K562 (cell line): Measurements from ENCODE around the gene MRPL32. TPM values are rescaled to one million over a fixed set of nuclear protein-coding genes. Genes with fewer than 3 reads are reported as not detected.

ENCODE experiments used
- ATAC-seq: fragments of 200-7000 bp; cut with Tn5 transposase; 3 replicates; pipeline ENCODE4 v1.9.1; 2020; ENCODE audit warnings: moderate library complexity
- BruUV-seq: library from RNA; stranded (reverse); fragments of 400-500 nt; replicated peaks from 2 replicates; lab custom pipeline; 2021; lab: Mats Ljungman, UMichigan
- CTCF ChIA-PET: fragments of 300-600 bp; formaldehyde crosslinking; extraction: SDS; loops from one replicate; lab custom pipeline; 2021; ENCODE audit warnings: low intra/inter-chr PET ratio; lab: Yijun Ruan, JAX
- POLR2A ChIA-PET: fragments of 300-600, 350-650 bp; sonication (Branson Sonifier 250); formaldehyde crosslinking; extraction: SDS; loops from one replicate; lab custom pipeline; 2021; ENCODE audit warnings: antibody characterized with exemption, inconsistent platforms; lab: Yijun Ruan, JAX
- DNase-seq, 4 experiments: peaks; one replicate each; pipeline versions ENCODE4 v3.0.0 to v3.0.0-alpha.2; 2011 to 2018; ENCODE audit warnings: low spot score in 3 of 4, mixed read lengths in 3 of 4; ENCODE audit errors: extremely low read depth in 1 of 4
- FAIRE-seq: peaks from 2 replicates; lab custom pipeline; 2011; peaks lifted over from hg19 to GRCh38; lab: Jason Lieb, UNC
- H2AFZ ChIP-seq: 2 replicates; pipeline ENCODE4 v1.6.0; 2011; ENCODE audit warnings: low read depth, low read length, control low read depth, inconsistent platforms
- H3K27ac ChIP-seq: fragments of 200-600 bp; 3 replicates; pipeline ENCODE4 v1.8.0; 2011; ENCODE audit warnings: low read depth, mild to moderate bottlenecking, control low read depth, inconsistent platforms, low read length, moderate library complexity, mixed read lengths; ENCODE audit errors: extremely low read depth
- H3K27me3 ChIP-seq, 2 experiments: fragments of 300-600 bp in 1 of 2; 2 replicates in 1 of 2; 3 replicates in 1 of 2; pipeline versions ENCODE4 v1.6.0 to v1.8.0; 2011; ENCODE audit warnings: inconsistent platforms in 2 of 2, low read length in 2 of 2, mild to moderate bottlenecking in 1 of 2, mixed read lengths in 1 of 2, moderate library complexity in 1 of 2; ENCODE audit not compliant: control insufficient read depth in 2 of 2, insufficient read depth in 2 of 2
- H3K36me3 ChIP-seq: fragments of 300-600 bp; 3 replicates; pipeline ENCODE4 v1.8.0; 2011; ENCODE audit warnings: mild to moderate bottlenecking, low read length, inconsistent platforms; ENCODE audit not compliant: control insufficient read depth, insufficient read depth
- H3K4me1 ChIP-seq, 2 experiments: fragments of 200-600 bp in 1 of 2; replicated peaks in 1 of 2; 2 replicates in 1 of 2; 3 replicates in 1 of 2; pipeline versions ENCODE4 v1.5.1 to v1.8.0; 2011; ENCODE audit warnings: inconsistent platforms in 2 of 2, low read length in 2 of 2, mild to moderate bottlenecking in 1 of 2, mixed read lengths in 1 of 2, moderate library complexity in 1 of 2; ENCODE audit not compliant: control insufficient read depth in 2 of 2, insufficient read depth in 2 of 2
- H3K4me2 ChIP-seq: 2 replicates; pipeline ENCODE4 v1.6.1; 2011; ENCODE audit warnings: low read length, control low read depth, inconsistent platforms, mixed read lengths; ENCODE audit not compliant: insufficient read depth
- H3K4me3 ChIP-seq: fragments of 200-600 bp; sonication (generic), shearing (Covaris generic); 2 replicates; pipeline ENCODE4 v1.5.1; 2016; ENCODE audit warnings: control low read depth, inconsistent platforms
- H3K79me2 ChIP-seq: fragments of 200-600 bp; 3 replicates; pipeline ENCODE4 v1.8.0; 2011; ENCODE audit warnings: low read length, inconsistent platforms; ENCODE audit not compliant: control insufficient read depth, insufficient read depth
- H3K9ac ChIP-seq, 2 experiments: 2 replicates each; pipeline versions ENCODE4 v1.6.0 to v1.6.1; 2011; ENCODE audit warnings: low read depth in 2 of 2, low read length in 2 of 2, control low read depth in 1 of 2, inconsistent platforms in 1 of 2, mild to moderate bottlenecking in 1 of 2, mixed read lengths in 1 of 2; ENCODE audit not compliant: insufficient read depth in 1 of 2
- H3K9me1 ChIP-seq: one replicate; pipeline ENCODE4 v1.6.0; 2011; ENCODE audit warnings: inconsistent platforms, mild to moderate bottlenecking, low read length, moderate library complexity; ENCODE audit not compliant: control insufficient read depth, insufficient read depth
- H3K9me3 ChIP-seq: replicated peaks from 2 replicates; pipeline ENCODE4 v1.5.1; 2011; ENCODE audit warnings: low read depth, low read length, inconsistent platforms; ENCODE audit not compliant: control insufficient read depth, insufficient read depth
- H4K20me1 ChIP-seq: replicated peaks from 2 replicates; pipeline ENCODE4 v1.6.1; 2011; ENCODE audit warnings: low read length, inconsistent platforms, mixed read lengths; ENCODE audit not compliant: control insufficient read depth, insufficient read depth
- CC2D1A ChIP-seq: fragments of 450-650 bp; IDR thresholded peaks from 2 replicates; pipeline ENCODE4 v1.6.1; 2017; ENCODE audit warnings: mild to moderate bottlenecking
- CHAMP1 ChIP-seq: fragments of 450-650 bp; IDR thresholded peaks from 2 replicates; pipeline ENCODE4 v1.6.1; 2016; ENCODE audit warnings: mild to moderate bottlenecking
- POLR2A ChIP-seq: fragments of 450-650 bp; conservative IDR thresholded peaks from 2 replicates; pipeline ENCODE4 v1.6.1; 2016
- SMARCB1 ChIP-seq: IDR thresholded peaks from 2 replicates; pipeline ENCODE4 v1.6.1; 2011; ENCODE audit warnings: improper control_type of control experiment, low read depth; ENCODE audit not compliant: insufficient read length
- STAT6 ChIP-seq: sonication (generic); formaldehyde crosslinking; IDR thresholded peaks from 2 replicates; pipeline ENCODE4 v1.8.1; 2023; ENCODE audit warnings: mild to moderate bottlenecking, missing genetic modification reagents
- TFAP4 ChIP-seq: sonication (generic); formaldehyde crosslinking; IDR thresholded peaks from 2 replicates; pipeline ENCODE4 v1.8.0; 2022; ENCODE audit warnings: missing genetic modification reagents, mild to moderate bottlenecking, moderate library complexity, borderline replicate concordance
- THRA ChIP-seq: fragments of 450-650 bp; IDR thresholded peaks from 2 replicates; pipeline ENCODE4 v1.6.1; 2017; ENCODE audit warnings: mild to moderate bottlenecking, moderate library complexity
- XRCC4 ChIP-seq: IDR thresholded peaks from one replicate; pipeline ENCODE4 v1.6.1; 2011; ENCODE audit not compliant: insufficient read depth, insufficient read length; ENCODE audit errors: extremely low read depth
- ZBTB8A ChIP-seq: fragments of 450-650 bp; IDR thresholded peaks from 2 replicates; pipeline ENCODE4 v1.6.1; 2018; ENCODE audit warnings: mild to moderate bottlenecking, moderate library complexity; ENCODE audit not compliant: partially characterized antibody
- ZNF133 ChIP-seq: fragments of 250-450 bp; sonication (Bioruptor Pico); IDR thresholded peaks from 2 replicates; pipeline ENCODE4 v1.4.0; 2020; ENCODE audit warnings: mild to moderate bottlenecking
- ZNF224 ChIP-seq: sonication (generic); formaldehyde crosslinking; IDR thresholded peaks from 2 replicates; pipeline ENCODE4 v1.8.0; 2022; ENCODE audit warnings: mild to moderate bottlenecking, missing genetic modification reagents
- WGBS: fragments of 100-300 bp; shearing (Covaris generic); methylation state at CpG from one replicate; pipeline ENCODE4 v1.1.6; 2016; ENCODE audit warnings: low coverage, mixed read lengths; ENCODE audit not compliant: insufficient coverage; ENCODE audit errors: missing lambda C conversion rate; 5-methylcytosine and 5-hydroxymethylcytosine counted together
- in situ Hi-C: fragments of 300-500 bp; cut with MboI; formaldehyde crosslinking; loops from 4 replicates; pipeline ENCODE4 v1.15.0; 2018; ENCODE audit warnings: inconsistent platforms, mixed read lengths
- intact Hi-C: fragments of 100-400 bp; cut with micrococcal nuclease; formaldehyde crosslinking; loops from 2 replicates; pipeline ENCODE4 v1.14.2; 2022
- polyA plus RNA-seq, 8 experiments: library from polyadenylated mRNA; depleted of rRNA in 4 of 8; stranded (reverse) in 5 of 8; unstranded in 3 of 8; fragments of >200 nt; fragmentation: Nextera tagmentation in 2 of 8; fragmentation: Illumina TruSeq in 1 of 8; extraction: Ambion mirVana in 2 of 8; extraction: Trizol in 1 of 8; gene quantifications; 2 replicates each; pipeline versions ENCODE4 v1.2.1 to v1.2.3, GENCODE V29; 2011 to 2014; ENCODE audit warnings: inconsistent platforms in 1 of 8, missing spikeins in 1 of 8
- total RNA-seq, 7 experiments: library from RNA; depleted of rRNA in 6 of 7; stranded (reverse); fragments of >200 nt in 6 of 7; fragmentation: Illumina TruSeq in 2 of 7; extraction: Trizol in 2 of 7; gene quantifications; 2 replicates each; pipeline versions ENCODE4 v1.2.1 to v1.2.3, GENCODE V29; 2011 to 2021; ENCODE audit warnings: low replicate concordance in 1 of 7

MRPL32 gene
- total and polyA plus RNA-seq, 9 of the 15 experiments (the other 6 are each of a cell fraction or from before 2014, with no cell fraction given) = 75.5 to 351 (median 138) TPM

DNA sequence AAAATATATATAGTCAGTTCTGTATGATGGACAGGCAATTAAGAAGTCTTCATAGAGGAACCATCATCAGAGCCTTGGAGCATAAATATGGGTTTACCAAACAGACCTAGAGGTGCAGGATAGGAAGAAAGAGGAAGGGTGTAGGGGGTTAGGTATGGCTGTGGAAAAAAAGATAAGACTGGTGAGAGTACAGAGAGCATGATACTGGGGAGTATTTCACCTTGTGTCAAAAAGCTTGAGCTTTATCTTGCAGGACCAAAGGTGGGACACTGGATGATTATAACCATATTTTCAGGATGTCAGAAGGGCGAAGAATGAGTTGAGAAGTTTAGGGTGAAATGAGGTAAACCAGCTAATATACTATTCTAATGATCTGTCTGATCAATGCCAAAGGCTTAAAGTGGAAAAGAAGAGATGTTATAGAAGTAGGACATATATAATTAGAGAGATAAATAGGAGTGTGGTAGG lies 54.6 kb downstream of the MRPL32 start:
- Histone ChIP-seq H4K20me1 (no peaks in the 10 kb centered on the region), H3K9ac (peak overlapping the region in 1 of 2 experiments; percentile 27; a peak in 1 of 4 replicates), H2AFZ (peak overlapping the region; percentile 77), H3K9me3 (peaks cover 20% of the 10 kb centered on the region), H3K36me3 (peaks cover 2% of the 10 kb centered on the region; the same call in 2 of the 3 replicates), H3K27me3 (no peaks in the 10 kb centered on the region), H3K4me1 (peaks cover 5 to 29% of the 10 kb centered on the region in 2 experiments), H3K9me1 (no peaks in the 10 kb centered on the region), H3K4me3 (no peak overlapping the region), H3K4me2 (peak overlapping the region; percentile 61), H3K27ac (peak overlapping the region; percentile 66), H3K79me2 (no peaks in the 10 kb centered on the region)
- WGBS = 0% methylated on average over 1 of the region's 1 CpG
- peak; percentile 97 for ATAC-seq
- CTCF ChIA-PET = no interaction called here
- in situ Hi-C loops (no loop called here), intact Hi-C loops (loop anchor here (1.0 to 2.0 kb wide), 2 partner anchors 41 to 72 kb away; no protein-coding TSS in a partner anchor)
- POLR2A ChIA-PET = interaction anchor here (0.7 to 1.4 kb wide), 4 partner anchors 10 to 52 kb away, joined by 3 to 4 read pairs (median 3); no protein-coding TSS in a partner anchor
- DNase-seq = peak; percentile 76 to 90 (median 82)
- BruUV-seq = no TSS peak
- FAIRE-seq = peak; percentile 90
- TF ChIP-seq XRCC4 (no peak), POLR2A (no peak), SMARCB1 (no peak), ZNF133 (CRISPR knock-in tag) (no peak), STAT6 (CRISPR knock-in tag) (no peak), ZBTB8A (no peak), ZNF224 (no peak), CC2D1A (peak; percentile 97; the same call in 1 of the 2 replicates), CHAMP1 (peak; percentile 89), TFAP4 (CRISPR knock-in tag) (no peak), THRA (peak; percentile 81)
